GM12878 (cell line): ENCODE measurements around the gene KCNN1. TPM values are rescaled to one million over a fixed set of nuclear protein-coding genes. Genes with fewer than 3 reads are reported as not detected.

Experiments
- ATAC-seq: fragments of 200-7000 bp; cut with Tn5 transposase; 3 replicates; pipeline ENCODE4 v1.9.1; 2020; ENCODE audit warnings: mild to moderate bottlenecking, moderate library complexity
- BruUV-seq: library from RNA; stranded (reverse); fragments of 400-500 nt; replicated peaks from 2 replicates; lab custom pipeline; 2021; lab: Mats Ljungman, UMichigan
- CTCF ChIA-PET: fragments of 300-600 bp; sonication (Branson Sonifier 250); formaldehyde crosslinking; extraction: SDS; loops from one replicate; lab custom pipeline; 2021; ENCODE audit warnings: inconsistent platforms; lab: Yijun Ruan, JAX
- POLR2A ChIA-PET: fragments of 350-600 bp; formaldehyde crosslinking; extraction: SDS; loops from one replicate; lab custom pipeline; 2021; ENCODE audit warnings: inconsistent platforms; lab: Charles Lee
- RAD21 ChIA-PET: fragments of 300-600 bp; sonication (Branson Sonifier 250); formaldehyde crosslinking; loops from one replicate; lab custom pipeline; 2023; ENCODE audit warnings: antibody characterized with exemption; ENCODE audit not compliant: unreplicated experiment; lab: Charles Lee
- SMC1A ChIA-PET: fragments of 300-600 bp; sonication (Branson Sonifier 250); formaldehyde crosslinking; loops from one replicate; lab custom pipeline; 2023; ENCODE audit not compliant: unreplicated experiment, uncharacterized antibody; lab: Charles Lee
- DNase-seq: peaks from one replicate; pipeline ENCODE4 v3.0.0-alpha.2; 2011; ENCODE audit warnings: low read depth, low spot score
- FAIRE-seq: peaks from 3 replicates; lab custom pipeline; 2011; peaks lifted over from hg19 to GRCh38; lab: Jason Lieb, UNC
- H2AFZ ChIP-seq: 2 replicates; pipeline ENCODE4 v1.6.0; 2011; ENCODE audit warnings: low read depth, low read length, control low read depth; ENCODE audit not compliant: control insufficient read depth
- H3K27ac ChIP-seq: 2 replicates; pipeline ENCODE4 v1.5.1; 2011; ENCODE audit warnings: control low read depth; ENCODE audit not compliant: control insufficient read depth, insufficient read depth
- H3K27me3 ChIP-seq, 2 experiments: replicated peaks in 1 of 2; 2 replicates each; pipeline versions ENCODE4 v1.6.0 to v1.6.1; 2011; ENCODE audit warnings: low read length in 1 of 2; ENCODE audit not compliant: control insufficient read depth in 2 of 2, insufficient read depth in 2 of 2
- H3K36me3 ChIP-seq, 2 experiments: 2 replicates each; pipeline ENCODE4 v1.5.1; 2011; ENCODE audit warnings: low read length in 1 of 2; ENCODE audit not compliant: control insufficient read depth in 2 of 2, insufficient read depth in 2 of 2
- H3K4me1 ChIP-seq: 2 replicates; pipeline ENCODE4 v1.6.1; 2011; ENCODE audit warnings: mild to moderate bottlenecking, low read length, moderate library complexity, mixed read lengths; ENCODE audit not compliant: control insufficient read depth, insufficient read depth
- H3K4me2 ChIP-seq: 2 replicates; pipeline ENCODE4 v1.6.0; 2011; ENCODE audit warnings: control low read depth; ENCODE audit not compliant: control insufficient read depth, insufficient read depth
- H3K4me3 ChIP-seq: fragments of 200-600 bp; sonication (generic); 2 replicates; pipeline ENCODE4 v1.5.1; 2016
- H3K79me2 ChIP-seq: 2 replicates; pipeline ENCODE4 v1.6.0; 2011; ENCODE audit warnings: low read length; ENCODE audit not compliant: control insufficient read depth, insufficient read depth
- H3K9ac ChIP-seq: 2 replicates; pipeline ENCODE4 v1.8.0; 2011; ENCODE audit warnings: low read length, control low read depth, mixed read lengths; ENCODE audit not compliant: control insufficient read depth, insufficient read depth
- H3K9me3 ChIP-seq: replicated peaks from 3 replicates; pipeline ENCODE4 v1.5.1; 2011; ENCODE audit warnings: mild to moderate bottlenecking, low read length; ENCODE audit not compliant: control insufficient read depth, insufficient read depth
- H4K20me1 ChIP-seq: 2 replicates; pipeline ENCODE4 v1.6.0; 2011; ENCODE audit not compliant: control insufficient read depth, insufficient read depth
- CBX3 ChIP-seq: fragments of 200-600 bp; sonication (generic); IDR thresholded peaks from 2 replicates; pipeline ENCODE4 v1.6.1; 2016; ENCODE audit warnings: low read depth, borderline replicate concordance
- CBX5 ChIP-seq: sonication (generic); IDR thresholded peaks from 2 replicates; pipeline ENCODE4 v1.6.1; 2016; ENCODE audit warnings: low read depth, moderate library complexity, mild to moderate bottlenecking, inconsistent platforms
- HDAC6 ChIP-seq: fragments of 200-600 bp; sonication (generic); IDR thresholded peaks from one replicate; pipeline ENCODE4 v1.8.0; 2017; ENCODE audit warnings: antibody characterized with exemption; ENCODE audit not compliant: unreplicated experiment
- IKZF2 ChIP-seq, 2 experiments: fragments of 450-650 bp; IDR thresholded peaks; 2 replicates each; pipeline ENCODE4 v1.6.1; 2017; ENCODE audit warnings: mild to moderate bottlenecking in 2 of 2, moderate library complexity in 2 of 2
- JUNB ChIP-seq: IDR thresholded peaks from 2 replicates; pipeline ENCODE4 v1.6.1; 2016; ENCODE audit warnings: antibody characterized with exemption, mild to moderate bottlenecking
- KLF5 ChIP-seq: fragments of 450-650 bp; IDR thresholded peaks from 2 replicates; pipeline ENCODE4 v1.6.1; 2014; ENCODE audit warnings: mild to moderate bottlenecking; ENCODE audit not compliant: partially characterized antibody
- MEF2B ChIP-seq: fragments of 450-650 bp; IDR thresholded peaks from 2 replicates; pipeline ENCODE4 v1.6.1; 2018; ENCODE audit warnings: mild to moderate bottlenecking, moderate library complexity; ENCODE audit not compliant: partially characterized antibody, poor library complexity, severe bottlenecking
- MTA3 ChIP-seq: IDR thresholded peaks from 2 replicates; pipeline ENCODE4 v1.6.1; 2012; ENCODE audit warnings: low read length, inconsistent platforms, borderline replicate concordance
- MXI1 ChIP-seq: fragments of 150-350 bp; IDR thresholded peaks from 2 replicates; pipeline ENCODE4 v1.6.1; 2011; ENCODE audit warnings: low read depth, mild to moderate bottlenecking, inconsistent platforms, low read length, improper control_type of control experiment
- NR2C1 ChIP-seq: fragments of 450-650 bp; IDR thresholded peaks from 2 replicates; pipeline ENCODE4 v1.6.1; 2017; ENCODE audit warnings: antibody characterized with exemption, mild to moderate bottlenecking, moderate library complexity
- NRF1 ChIP-seq: conservative IDR thresholded peaks from 2 replicates; pipeline ENCODE4 v1.6.1; 2011; ENCODE audit warnings: mild to moderate bottlenecking, low read depth, low read length, improper control_type of control experiment
- PAX8 ChIP-seq: fragments of 450-650 bp; IDR thresholded peaks from 2 replicates; pipeline ENCODE4 v1.6.1; 2017; ENCODE audit warnings: mild to moderate bottlenecking, moderate library complexity
- POU2F2 ChIP-seq: IDR thresholded peaks from 3 replicates; pipeline ENCODE4 v1.6.1; 2011; ENCODE audit warnings: low read depth, mild to moderate bottlenecking, low read length, borderline replicate concordance
- PRDM15 ChIP-seq: fragments of 450-650 bp; formaldehyde crosslinking; IDR thresholded peaks from 2 replicates; pipeline ENCODE4 v1.4.0; 2020; ENCODE audit warnings: mild to moderate bottlenecking, moderate library complexity
- RELA ChIP-seq: fragments of 450-650 bp; IDR thresholded peaks from 2 replicates; pipeline ENCODE4 v1.8.0; 2014; ENCODE audit warnings: borderline replicate concordance; ENCODE audit not compliant: partially characterized antibody
- RELB ChIP-seq: fragments of 450-650 bp; IDR thresholded peaks from 2 replicates; pipeline ENCODE4 v1.6.1; 2017; ENCODE audit warnings: low read depth, mild to moderate bottlenecking, moderate library complexity
- SMAD5 ChIP-seq: IDR thresholded peaks from 2 replicates; pipeline ENCODE4 v1.6.1; 2016; ENCODE audit warnings: antibody characterized with exemption, low read depth
- TAF1 ChIP-seq: IDR thresholded peaks from 2 replicates; pipeline ENCODE4 v1.6.1; 2011; ENCODE audit warnings: mild to moderate bottlenecking, low read depth, low read length, borderline replicate concordance
- WGBS: methylation state at CpG from one replicate; pipeline ENCODE4 v1.1.6; 2016; ENCODE audit warnings: low lambda C conversion rate; ENCODE audit not compliant: insufficient replicate concordance, insufficient coverage; ENCODE audit errors: missing lambda C conversion rate; 5-methylcytosine and 5-hydroxymethylcytosine counted together
- in situ Hi-C: fragments of 300-500 bp; cut with MboI; formaldehyde crosslinking; loops from 9 replicates; pipeline ENCODE4 v1.14.3; 2018; ENCODE audit warnings: mixed read lengths
- intact Hi-C: fragments of 100-400 bp; cut with micrococcal nuclease; formaldehyde crosslinking; loops from one replicate; pipeline ENCODE4 v1.14.2; 2022; ENCODE audit not compliant: unreplicated experiment
- polyA plus RNA-seq, 11 experiments: library from polyadenylated mRNA; depleted of rRNA in 4 of 11; unstranded in 6 of 11; stranded (reverse) in 5 of 11; fragments of >200 nt; fragmentation: Nextera tagmentation in 4 of 11; fragmentation: Illumina TruSeq in 1 of 11; extraction: Ambion mirVana in 4 of 11; extraction: Trizol in 1 of 11; gene quantifications; 1 replicate in 1 of 11; 2 replicates in 10 of 11; pipeline versions ENCODE4 v1.2.1 to v1.2.3, GENCODE V29; 2011 to 2016; ENCODE audit warnings: inconsistent platforms in 2 of 11, missing spikeins in 2 of 11, low read depth in 1 of 11
- total RNA-seq, 4 experiments: library from RNA; depleted of rRNA in 3 of 4; stranded (reverse); fragments of >200 nt in 3 of 4; fragmentation: Illumina TruSeq in 1 of 4; extraction: Trizol in 1 of 4; gene quantifications; 2 replicates each; pipeline versions ENCODE4 v1.2.1 to v1.2.3, GENCODE V29; 2013 to 2021

KCNN1 gene
- total and polyA plus RNA-seq, 10 of the 15 experiments (the other 5 are each of a cell fraction or from before 2014, with no cell fraction given) = 0.02 to 0.95 (median 0.16) TPM; not detected in 1

GRCh38 chr19:17929056-17929455 lies 37.9 kb upstream of the KCNN1 start (continued):
- TF ChIP-seq SMAD5 (no peak), MTA3 (peak; percentile 63; the same call in 1 of the 2 replicates), HDAC6 (no peak), KLF5 (no peak)

GRCh38 chr19:17931532-17932191 lies 35.2 kb upstream of the KCNN1 start:
- H3K9ac ChIP-seq = peak overlapping the region; percentile 92; the same call in 1 of the 2 replicates
- FAIRE-seq (peak; percentile 71), DNase-seq (no peak), ATAC-seq (0 out of 3 replicates have a peak, but pooled peaks have one; percentile 2)
- H3K79me2 ChIP-seq = peaks cover 10% of the 10 kb centered on the region
- RAD21 ChIA-PET = interaction anchor here (0.6 to 6.8 kb wide), 13 partner anchors 47 to 180 kb away, joined by 3 to 228 read pairs (median 4); partner anchors contain the start of genes FCHO1, RPL18A and SLC5A5
- BruUV-seq = no TSS peak
- H3K4me2 ChIP-seq = peak overlapping the region; percentile 67
- CTCF ChIA-PET = interaction anchor here (0.6 to 11.0 kb wide), 12 partner anchors 12 to 234 kb away, joined by 3 to 302 read pairs (median 7); partner anchors contain the start of genes RPL18A and SLC5A5
- POLR2A ChIA-PET = interaction anchor here (0.6 to 2.9 kb wide), 7 partner anchors 47 to 99 kb away, joined by 3 to 65 read pairs (median 5); partner anchors contain the start of gene RPL18A
- peak overlapping the region; percentile 96 for H2AFZ ChIP-seq
- no peaks in the 10 kb centered on the region for H4K20me1 ChIP-seq
- in situ Hi-C loops = no loop called here
- 22% methylated on average over 14 of the region's 14 CpGs for WGBS
- no peaks in the 10 kb centered on the region for H3K36me3 ChIP-seq
- SMC1A ChIA-PET = interaction anchor here (0.6 to 7.1 kb wide), 14 partner anchors 62 to 227 kb away, joined by 3 to 137 read pairs (median 4); partner anchors contain the start of genes FCHO1, JAK3 and RPL18A
- intact Hi-C loops = loop anchor here (1.0 to 10.0 kb wide), 3 partner anchors 61 to 147 kb away; partner anchors contain the start of gene RPL18A
- H3K27me3 ChIP-seq = no peaks in the 10 kb centered on the region
- no peaks in the 10 kb centered on the region for H3K9me3 ChIP-seq
- H3K4me1 ChIP-seq = peaks cover 26% of the 10 kb centered on the region
- H3K4me3 ChIP-seq = no peak overlapping the region; the same call in 1 of the 2 replicates
- H3K27ac ChIP-seq = 0 out of 2 replicates have a peak overlapping the region, but pooled peaks have one; percentile 9
- no peak for TF ChIP-seq NR2C1
- TF ChIP-seq POU2F2 = no peak
- no peak for TF ChIP-seq CBX5
- no peak for TF ChIP-seq TAF1
- no peak for TF ChIP-seq PAX8
- TF ChIP-seq PRDM15 (CRISPR knock-in tag) = no peak
- TF ChIP-seq NRF1 = no peak
- TF ChIP-seq CBX3 = no peak
- TF ChIP-seq IKZF2 (IDR thresholded peaks at IDR 0.05) = peak; percentile 22 to 23
- TF ChIP-seq RELB = peak; percentile 75
- no peak for TF ChIP-seq MEF2B
- no peak for TF ChIP-seq JUNB
- TF ChIP-seq RELA = peak; percentile 50
- TF ChIP-seq MXI1 = no peak
